Gastrocnemius medialis (tissue), 4 donors: ENCODE measurements around the gene BMX. TPM values are rescaled to one million over a fixed set of nuclear protein-coding genes. Genes with fewer than 3 reads are reported as not detected.

Source experiments
- ATAC-seq, 2 donors: fragments of 150-250 bp; one replicate each; pipeline ENCODE4 v1.9.1; 2016
- DNase-seq, 2 donors: peaks; one replicate each; pipeline ENCODE4 v3.0.0-alpha.2; 2019
- H3K27ac ChIP-seq, 4 donors: fragments of 200-600 bp; sonication (generic); 1 replicate in 1 of 4; 2 replicates in 3 of 4; pipeline ENCODE4 v1.5.1; 2016 to 2018; ENCODE audit warnings: mild to moderate bottlenecking in 2 of 4, moderate library complexity in 1 of 4
- H3K27me3 ChIP-seq, 3 donors: fragments of 200-600 bp; sonication (generic) in 2 of 3; 1 replicate in 1 of 3; 2 replicates in 2 of 3; pipeline versions ENCODE4 v1.5.1 to v1.6.0; 2016 to 2019; ENCODE audit warnings: mild to moderate bottlenecking in 1 of 3, moderate library complexity in 1 of 3
- H3K36me3 ChIP-seq, 2 donors: fragments of 200-600 bp; sonication (generic) in 1 of 2; one replicate each; pipeline ENCODE4 v1.5.1; 2017 to 2018
- H3K4me1 ChIP-seq, 2 donors: fragments of 200-600 bp; sonication (generic) in 1 of 2; one replicate each; pipeline ENCODE4 v1.5.1; 2016 to 2017; ENCODE audit warnings: mild to moderate bottlenecking in 2 of 2
- H3K4me3 ChIP-seq, 4 donors: fragments of 200-600 bp; sonication (generic) in 3 of 4; 1 replicate in 1 of 4; 2 replicates in 3 of 4; pipeline ENCODE4 v1.5.1; 2016 to 2019; ENCODE audit warnings: mild to moderate bottlenecking in 2 of 4
- H3K9me3 ChIP-seq, 3 donors: fragments of 200-600 bp; sonication (generic) in 2 of 3; 1 replicate in 1 of 3; 2 replicates in 2 of 3; pipeline ENCODE4 v1.5.1; 2016 to 2019
- CTCF ChIP-seq, 5 experiments: fragments of 450-650 bp in 3 of 5; fragments of 200-600 bp in 2 of 5; sonication (generic) in 2 of 5; IDR thresholded peaks in 4 of 5; conservative IDR thresholded peaks in 1 of 5; 1 replicate in 4 of 5; 2 replicates in 1 of 5; pipeline ENCODE4 v1.5.1; 2016 to 2019; ENCODE audit warnings: antibody characterized with exemption in 5 of 5, mild to moderate bottlenecking in 3 of 5, moderate library complexity in 3 of 5
- POLR2A ChIP-seq, 2 donors: fragments of 450-650 bp; IDR thresholded peaks; one replicate each; pipeline ENCODE4 v1.6.1; 2017; ENCODE audit warnings: antibody characterized with exemption in 2 of 2, mild to moderate bottlenecking in 2 of 2, moderate library complexity in 2 of 2
- in situ Hi-C, 4 donors: fragments of 200-750 bp; cut with MboI; loops; one replicate each; pipeline versions ENCODE4 v1.15.0 to v1.8.0; 2017; ENCODE audit warnings: low sequenced_read_pairs in 4 of 4
- intact Hi-C: fragments of 100-400 bp; cut with DNase I; formaldehyde crosslinking; loops from one replicate; pipeline ENCODE4 v1.15.1; 2023; ENCODE audit warnings: low total_unique reads
- total RNA-seq, 4 donors: library from RNA; depleted of rRNA; stranded (reverse); fragments of >200 nt; gene quantifications; one replicate each; pipeline versions ENCODE4 v1.1.0 to v1.2.3, GENCODE V29; 2016

The BMX gene
- total RNA-seq, 4 donors from 2014 or later: 0.40 to 2.4 (median 0.82) TPM

GRCh38 chrX:15547356-15547755, 46.7 kb downstream of the BMX start:
- TF ChIP-seq CTCF (IDR thresholded peaks at IDR 0.05 in 4 of 5, conservative IDR thresholded peaks at IDR 0.05 in 1 of 5) (no peak), POLR2A (IDR thresholded peaks at IDR 0.05) (no peak)
- DNase-seq (no peak), ATAC-seq (no peak)
- intact Hi-C loops: no loop called here
- Histone ChIP-seq H3K9me3 (no peaks in the 10 kb centered on the region), H3K27ac (no peak overlapping the region), H3K4me3 (no peak overlapping the region), H3K36me3 (no peaks in the 10 kb centered on the region), H3K4me1 (no peaks in the 10 kb centered on the region), H3K27me3 (no peaks in the 10 kb centered on the region)
- in situ Hi-C loops: no loop called here

- H3K27ac ChIP-seq: no peak overlapping the region
- H3K4me3 ChIP-seq: no peak overlapping the region
- H3K4me1 ChIP-seq: no peaks in the 10 kb centered on the region
- H3K9me3 ChIP-seq: no peaks in the 10 kb centered on the region
- no peak for TF ChIP-seq CTCF (IDR thresholded peaks at IDR 0.05 in 4 of 5, conservative IDR thresholded peaks at IDR 0.05 in 1 of 5)
- no peak for TF ChIP-seq POLR2A (IDR thresholded peaks at IDR 0.05)
- intact Hi-C loops (no loop called here), in situ Hi-C loops (no loop called here)
- ATAC-seq (no peak), DNase-seq (no peak)
- no peaks in the 10 kb centered on the region for H3K27me3 ChIP-seq
- no peaks in the 10 kb centered on the region for H3K36me3 ChIP-seq
These were observed 48.8 kb downstream of the BMX start for GRCh38 chrX:15549189-15550012.

GRCh38 chrX:15559227-15559626, 58.6 kb downstream of the BMX start:
- no peak overlapping the region for H3K27ac ChIP-seq
- intact Hi-C loops (no loop called here), in situ Hi-C loops (no loop called here)
- no peaks in the 10 kb centered on the region for H3K36me3 ChIP-seq
- H3K4me3 ChIP-seq: no peak overlapping the region
- H3K27me3 ChIP-seq: no peaks in the 10 kb centered on the region
- H3K4me1 ChIP-seq: no peaks in the 10 kb centered on the region
- no peak for ATAC-seq
- H3K9me3 ChIP-seq: no peaks in the 10 kb centered on the region
- TF ChIP-seq CTCF (IDR thresholded peaks at IDR 0.05 in 4 of 5, conservative IDR thresholded peaks at IDR 0.05 in 1 of 5) (no peak), POLR2A (IDR thresholded peaks at IDR 0.05) (no peak)
- DNase-seq: no peak

- no peak overlapping the region for H3K4me3 ChIP-seq
- TF ChIP-seq CTCF (IDR thresholded peaks at IDR 0.05 in 4 of 5, conservative IDR thresholded peaks at IDR 0.05 in 1 of 5) (no peak), POLR2A (IDR thresholded peaks at IDR 0.05) (no peak)
- H3K4me1 ChIP-seq: no peaks in the 10 kb centered on the region
- intact Hi-C loops (loop anchor here (10.0 kb wide), 1 partner anchor 216 kb away; no protein-coding TSS in a partner anchor), in situ Hi-C loops (loop anchor here in 1 of 4 donors (10.0 kb wide), 2 partner anchors 86 to 216 kb away; no protein-coding TSS in a partner anchor)
- no peaks in the 10 kb centered on the region for H3K27me3 ChIP-seq
- no peak overlapping the region for H3K27ac ChIP-seq
- DNase-seq (no peak), ATAC-seq (no peak)
- H3K9me3 ChIP-seq: no peaks in the 10 kb centered on the region
- no peaks in the 10 kb centered on the region for H3K36me3 ChIP-seq
These were observed 60.3 kb downstream of the BMX start for GRCh38 chrX:15560924-15561323.
